Esophagus squamous epithelium (tissue), 4 donors: ENCODE results near the gene CNIH3.

Source experiments
- CTCF ChIP-seq, 6 experiments: fragments of 450-650 bp in 4 of 6; fragments of 200-600 bp in 2 of 6; sonication (generic) in 2 of 6; IDR thresholded peaks; one replicate each; pipeline ENCODE4 v1.5.1; 2016 to 2019; ENCODE audit warnings: antibody characterized with exemption in 6 of 6, mild to moderate bottlenecking in 4 of 6, moderate library complexity in 4 of 6
- POLR2A ChIP-seq, 4 donors: fragments of 450-650 bp; IDR thresholded peaks; one replicate each; pipeline ENCODE4 v1.6.1; 2017; ENCODE audit warnings: antibody characterized with exemption in 4 of 4, mild to moderate bottlenecking in 4 of 4, moderate library complexity in 3 of 4

- TF ChIP-seq CTCF (IDR thresholded peaks at IDR 0.05) (no peak), POLR2A (IDR thresholded peaks at IDR 0.05) (no peak)
Measured at GRCh38 chr1:224632921-224633321, 16.8 kb downstream of the CNIH3 start.
